Stimulated activated CD8-positive, alpha-beta memory T cell treated with anti-CD3 and anti-CD28 coated beads, Interleukin-4, amount 100 ng/mL, for 24 hours (primary cell): ENCODE data around the gene BAG5.

Source experiments
- DNase-seq: peaks from one replicate; pipeline ENCODE4 v3.0.0-alpha.2; 2020; ENCODE audit warnings: low read depth

BAG5 gene

GRCh38 chr14:103563844-103564505, 1.5 kb upstream of the BAG5 start:
- DNase-seq, result no peak

GRCh38 chr14:103563226-103563620, 766 bp upstream of the BAG5 start:
- no peak for DNase-seq

- DNase-seq, result no peak
Observed at GRCh38 chr14:103562179-103562428, 353 bp downstream of the BAG5 start.

- peak; percentile 16 for DNase-seq
Observed at GRCh38 chr14:103561381-103562178, 877 bp downstream of the BAG5 start.

- DNase-seq, result no peak
Observed at GRCh38 chr14:103560691-103561090, 1.8 kb downstream of the BAG5 start.

- no peak for DNase-seq
Observed at GRCh38 chr14:103559766-103560165, 2.7 kb downstream of the BAG5 start.

- no peak for DNase-seq
Observed at GRCh38 chr14:103558071-103558882, 4.2 kb downstream of the BAG5 start.

GRCh38 chr14:103556946-103557758, 5.3 kb downstream of the BAG5 start:
- no peak for DNase-seq

GRCh38 chr14:103555559-103556337, 6.7 kb downstream of the BAG5 start:
- DNase-seq, result no peak

- DNase-seq, result no peak
Observed at GRCh38 chr14:103552846-103553210, 9.6 kb downstream of the BAG5 start.

GRCh38 chr14:103552011-103552845, 10.2 kb downstream of the BAG5 start:
- DNase-seq, result no peak

- no peak for DNase-seq
Observed at GRCh38 chr14:103551338-103551762, 11.1 kb downstream of the BAG5 start.

- DNase-seq, result no peak
Observed at GRCh38 chr14:103550451-103551337, 11.8 kb downstream of the BAG5 start.

GRCh38 chr14:103549361-103550311, 12.8 kb downstream of the BAG5 start:
- DNase-seq, result no peak

- DNase-seq, result no peak
Observed at GRCh38 chr14:103548463-103549351, 13.8 kb downstream of the BAG5 start.

GRCh38 chr14:103547941-103548462, 14.5 kb downstream of the BAG5 start:
- DNase-seq, result no peak

- no peak for DNase-seq
Observed at GRCh38 chr14:103547455-103547940, 15.0 kb downstream of the BAG5 start.
